Measurements from ENCODE around the gene DNAJC5. TPM values are rescaled to one million over a fixed set of nuclear protein-coding genes. Genes with fewer than 3 reads are reported as not detected.
"Not testable (repeated sequence)": the region's sequence is repeated elsewhere in the genome, so short reads cannot be mapped to it uniquely, and the experiment has no call there.

Gene DNAJC5
- polyA plus RNA-seq, 1 donor (not counting 4 experiments of a cell fraction or from before 2014, with no cell fraction given) = 43.7 TPM

- Histone ChIP-seq H3K4me2 (ENCODE audit: control insufficient read depth, extremely low read depth, insufficient read depth, low read depth, low read length) (no peak overlapping the region), H3K79me2 (ENCODE audit: control insufficient read depth, insufficient read depth, low read length) (peaks cover 63% of the 10 kb centered on the region), H3K9ac (ENCODE audit: control insufficient read depth, extremely low read depth, insufficient read depth, low read length) (no peak overlapping the region), H3K27me3 (ENCODE audit: control insufficient read depth, extremely low read depth, insufficient read depth, low read length) (no peaks in the 10 kb centered on the region), H3K27ac (ENCODE audit: control insufficient read depth, insufficient read depth, low read length) (no peak overlapping the region), H4K20me1 (ENCODE audit: control insufficient read depth, extremely low read depth, insufficient read depth, low read length) (peaks cover 2% of the 10 kb centered on the region), H3K9me3 (ENCODE audit: control insufficient read depth, low read depth, low read length) (no peaks in the 10 kb centered on the region), H2AFZ (ENCODE audit: control insufficient read depth, low read length) (no peak overlapping the region), H3K36me3 (ENCODE audit: control insufficient read depth in 2 of 2, extremely low read depth in 1 of 2, insufficient read depth in 2 of 2, low read length in 2 of 2) (peaks cover 23 to 32% of the 10 kb centered on the region in 2 experiments), H3K4me1 (ENCODE audit: control insufficient read depth, extremely low read depth, insufficient read depth, low read length) (peaks cover 20% of the 10 kb centered on the region), H3K9me1 (ENCODE audit: control insufficient read depth, extremely low read depth, insufficient read depth, low read length) (no peaks in the 10 kb centered on the region), H3K4me3 (ENCODE audit: control insufficient read depth in 2 of 3, extremely low read depth in 1 of 3, insufficient read depth in 2 of 3, low read depth in 1 of 3, low read length in 3 of 3) (no peak overlapping the region)
- TF ChIP-seq, protein P1, sequence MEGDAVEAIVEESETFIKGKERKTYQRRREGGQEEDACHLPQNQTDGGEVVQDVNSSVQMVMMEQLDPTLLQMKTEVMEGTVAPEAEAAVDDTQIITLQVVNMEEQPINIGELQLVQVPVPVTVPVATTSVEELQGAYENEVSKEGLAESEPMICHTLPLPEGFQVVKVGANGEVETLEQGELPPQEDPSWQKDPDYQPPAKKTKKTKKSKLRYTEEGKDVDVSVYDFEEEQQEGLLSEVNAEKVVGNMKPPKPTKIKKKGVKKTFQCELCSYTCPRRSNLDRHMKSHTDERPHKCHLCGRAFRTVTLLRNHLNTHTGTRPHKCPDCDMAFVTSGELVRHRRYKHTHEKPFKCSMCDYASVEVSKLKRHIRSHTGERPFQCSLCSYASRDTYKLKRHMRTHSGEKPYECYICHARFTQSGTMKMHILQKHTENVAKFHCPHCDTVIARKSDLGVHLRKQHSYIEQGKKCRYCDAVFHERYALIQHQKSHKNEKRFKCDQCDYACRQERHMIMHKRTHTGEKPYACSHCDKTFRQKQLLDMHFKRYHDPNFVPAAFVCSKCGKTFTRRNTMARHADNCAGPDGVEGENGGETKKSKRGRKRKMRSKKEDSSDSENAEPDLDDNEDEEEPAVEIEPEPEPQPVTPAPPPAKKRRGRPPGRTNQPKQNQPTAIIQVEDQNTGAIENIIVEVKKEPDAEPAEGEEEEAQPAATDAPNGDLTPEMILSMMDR (optimal IDR thresholded peaks at IDR 0.05 in 1 of 3, IDR thresholded peaks at IDR 0.05 in 1 of 3, conservative IDR thresholded peaks at IDR 0.05 in 1 of 3; ENCODE audit: extremely low read depth in 1 of 3, insufficient read depth in 2 of 3, low read length in 3 of 3) = no peak
- no peak for TF ChIP-seq EZH2 (IDR thresholded peaks at IDR 0.05; ENCODE audit: low read length)
- dilution Hi-C loops (cut with MboI; ENCODE audit: extremely low pct_ligation_motif_present, low sequenced_read_pairs) = no loop called here
- no peak for FAIRE-seq
- DNase-seq (ENCODE audit: low read depth, low spot score) = no peak
Observed at GRCh38 chr20:63868264-63868663, 26.7 kb upstream of the DNAJC5 start.

DNA sequence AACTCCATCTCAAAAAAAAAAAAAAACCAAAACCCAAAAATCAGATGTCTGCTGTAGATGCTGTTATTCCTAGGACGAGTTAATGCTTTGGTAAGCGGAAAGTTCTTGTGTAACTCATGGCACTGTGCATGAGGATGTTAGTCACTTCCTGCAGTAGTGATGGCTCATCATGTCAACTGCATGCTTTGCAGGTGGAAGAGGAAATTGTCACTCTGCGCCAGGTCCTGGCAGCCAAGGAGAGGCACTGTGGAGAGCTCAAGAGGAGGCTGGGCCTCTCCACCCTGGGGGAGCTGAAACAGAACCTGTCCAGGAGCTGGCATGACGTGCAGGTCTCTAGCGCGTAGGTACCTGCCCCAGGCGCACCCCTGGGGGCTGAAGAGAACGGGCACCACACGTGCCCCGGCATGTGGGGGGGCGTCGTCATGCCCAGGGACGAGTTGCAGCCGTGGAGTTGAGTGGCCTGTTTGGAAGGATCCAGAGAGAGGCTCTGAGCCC lies 21.4 kb upstream of the DNAJC5 start:
- H3K9me3 ChIP-seq (ENCODE audit: control insufficient read depth, low read depth, low read length) = no peaks in the 10 kb centered on the region
- FAIRE-seq = peak; percentile 82
- no peak overlapping the region for H3K4me3 ChIP-seq (ENCODE audit: control insufficient read depth in 2 of 3, extremely low read depth in 1 of 3, insufficient read depth in 2 of 3, low read depth in 1 of 3, low read length in 3 of 3)
- peaks cover 16% of the 10 kb centered on the region for H4K20me1 ChIP-seq (ENCODE audit: control insufficient read depth, extremely low read depth, insufficient read depth, low read length)
- no peaks in the 10 kb centered on the region for H3K27me3 ChIP-seq (ENCODE audit: control insufficient read depth, extremely low read depth, insufficient read depth, low read length)
- no peak overlapping the region for H2AFZ ChIP-seq (ENCODE audit: control insufficient read depth, low read length)
- H3K4me1 ChIP-seq (ENCODE audit: control insufficient read depth, extremely low read depth, insufficient read depth, low read length) = peaks cover 16% of the 10 kb centered on the region
- H3K4me2 ChIP-seq (ENCODE audit: control insufficient read depth, extremely low read depth, insufficient read depth, low read depth, low read length) = peak overlapping the region; percentile 12
- H3K9me1 ChIP-seq (ENCODE audit: control insufficient read depth, extremely low read depth, insufficient read depth, low read length) = no peaks in the 10 kb centered on the region
- H3K27ac ChIP-seq (ENCODE audit: control insufficient read depth, insufficient read depth, low read length) = peak overlapping the region; percentile 69
- DNase-seq (ENCODE audit: low read depth, low spot score) = peak; percentile 83
- TF ChIP-seq EZH2 (IDR thresholded peaks at IDR 0.05; ENCODE audit: low read length) = no peak
- TF ChIP-seq, protein P1 (optimal IDR thresholded peaks at IDR 0.05 in 1 of 3, IDR thresholded peaks at IDR 0.05 in 1 of 3, conservative IDR thresholded peaks at IDR 0.05 in 1 of 3; ENCODE audit: extremely low read depth in 1 of 3, insufficient read depth in 2 of 3, low read length in 3 of 3) = peak in 1 of 3 experiments; percentile 22
- H3K9ac ChIP-seq (ENCODE audit: control insufficient read depth, extremely low read depth, insufficient read depth, low read length) = no peak overlapping the region
- dilution Hi-C loops (cut with MboI; ENCODE audit: extremely low pct_ligation_motif_present, low sequenced_read_pairs) = no loop called here
- peaks cover 68% of the 10 kb centered on the region for H3K79me2 ChIP-seq (ENCODE audit: control insufficient read depth, insufficient read depth, low read length)
- peaks cover 55 to 60% of the 10 kb centered on the region in 2 experiments for H3K36me3 ChIP-seq (ENCODE audit: control insufficient read depth in 2 of 2, extremely low read depth in 1 of 2, insufficient read depth in 2 of 2, low read length in 2 of 2)

GRCh38 chr20:63874241-63874640 lies 20.7 kb upstream of the DNAJC5 start:
- H3K27me3 ChIP-seq (ENCODE audit: control insufficient read depth, extremely low read depth, insufficient read depth, low read length); H2AFZ ChIP-seq (ENCODE audit: control insufficient read depth, low read length); H3K4me2 ChIP-seq (ENCODE audit: control insufficient read depth, extremely low read depth, insufficient read depth, low read depth, low read length); dilution Hi-C loops (cut with MboI; ENCODE audit: extremely low pct_ligation_motif_present, low sequenced_read_pairs); FAIRE-seq; H3K27ac ChIP-seq (ENCODE audit: control insufficient read depth, insufficient read depth, low read length); H3K9ac ChIP-seq (ENCODE audit: control insufficient read depth, extremely low read depth, insufficient read depth, low read length); DNase-seq (ENCODE audit: low read depth, low spot score); H3K9me3 ChIP-seq (ENCODE audit: control insufficient read depth, low read depth, low read length); H3K9me1 ChIP-seq (ENCODE audit: control insufficient read depth, extremely low read depth, insufficient read depth, low read length); H3K4me3 ChIP-seq (ENCODE audit: control insufficient read depth in 2 of 3, extremely low read depth in 1 of 3, insufficient read depth in 2 of 3, low read depth in 1 of 3, low read length in 3 of 3): not testable (repeated sequence)
- Histone ChIP-seq H4K20me1 (ENCODE audit: control insufficient read depth, extremely low read depth, insufficient read depth, low read length) (peaks cover 20% of the 10 kb centered on the region), H3K36me3 (ENCODE audit: control insufficient read depth in 2 of 2, extremely low read depth in 1 of 2, insufficient read depth in 2 of 2, low read length in 2 of 2) (peaks cover 55 to 62% of the 10 kb centered on the region in 2 experiments), H3K4me1 (ENCODE audit: control insufficient read depth, extremely low read depth, insufficient read depth, low read length) (peaks cover 16% of the 10 kb centered on the region), H3K79me2 (ENCODE audit: control insufficient read depth, insufficient read depth, low read length) (peaks cover 68% of the 10 kb centered on the region)
